ENCODE measurements around the gene RFTN2. TPM values are rescaled to one million over a fixed set of nuclear protein-coding genes. Genes with fewer than 3 reads are reported as not detected.
"Not testable (repeated sequence)": the region's sequence is repeated elsewhere in the genome, so short reads cannot be mapped to it uniquely, and the experiment has no call there.

Gene RFTN2
- total RNA-seq, 2 experiments from 2014 or later, result 0.08 to 0.88 TPM

DNA sequence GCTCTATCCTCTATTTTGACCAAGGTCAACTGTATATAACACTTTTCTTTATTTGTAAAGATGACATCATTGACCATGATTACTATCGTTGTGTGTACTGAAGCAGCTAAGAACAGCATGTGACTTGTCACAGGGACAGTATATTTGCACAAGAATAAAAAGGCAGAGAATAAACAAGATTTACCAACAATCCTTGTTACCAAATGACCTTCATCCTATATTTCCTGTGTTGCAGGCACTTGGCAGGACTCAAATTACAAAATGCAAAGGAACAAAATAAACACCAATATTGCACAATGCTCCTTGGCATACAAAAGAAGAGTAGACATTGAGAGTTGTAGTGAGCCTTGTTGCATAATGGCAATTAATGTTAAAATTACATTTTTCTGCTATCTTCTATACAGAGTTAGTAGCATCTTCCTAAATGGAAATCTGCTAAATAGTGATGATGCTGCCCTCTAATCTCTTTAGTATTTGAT lies 61.8 kb downstream of the RFTN2 start:
- DNase-seq (no peak), ATAC-seq (ENCODE audit: low read depth) (no peak)
- Mint-ChIP-seq H3K27ac (no peak overlapping the region), H3K36me3 (peaks cover 4% of the 10 kb centered on the region), H3K4me1 (peaks cover 2% of the 10 kb centered on the region), H3K27me3 (no peaks in the 10 kb centered on the region), H3K4me3 (no peak overlapping the region), H3K9me3 (peaks cover 4% of the 10 kb centered on the region)
- POLR2A ChIA-PET, result no interaction called here

DNA sequence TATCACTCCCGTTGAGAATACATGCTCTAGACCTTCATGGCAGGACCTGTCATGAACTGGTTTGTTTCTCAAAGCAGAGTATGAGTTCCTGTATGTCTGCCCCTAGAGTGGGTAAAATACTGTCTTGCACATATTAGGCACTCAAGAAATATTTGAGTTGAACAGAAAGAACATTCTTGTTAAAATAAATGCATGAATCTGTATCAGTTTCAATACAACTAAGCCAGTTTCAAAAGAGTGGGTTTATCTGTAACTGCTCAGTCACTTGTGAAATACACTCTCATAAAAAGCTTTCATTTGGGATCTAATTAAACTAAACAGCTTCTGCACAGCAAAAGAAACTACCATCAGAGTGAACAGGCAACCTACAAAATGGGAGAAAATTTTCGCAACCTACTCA lies 69.2 kb downstream of the RFTN2 start:
- POLR2A ChIA-PET, result no interaction called here
- H3K27ac Mint-ChIP-seq, result no peak overlapping the region

DNA sequence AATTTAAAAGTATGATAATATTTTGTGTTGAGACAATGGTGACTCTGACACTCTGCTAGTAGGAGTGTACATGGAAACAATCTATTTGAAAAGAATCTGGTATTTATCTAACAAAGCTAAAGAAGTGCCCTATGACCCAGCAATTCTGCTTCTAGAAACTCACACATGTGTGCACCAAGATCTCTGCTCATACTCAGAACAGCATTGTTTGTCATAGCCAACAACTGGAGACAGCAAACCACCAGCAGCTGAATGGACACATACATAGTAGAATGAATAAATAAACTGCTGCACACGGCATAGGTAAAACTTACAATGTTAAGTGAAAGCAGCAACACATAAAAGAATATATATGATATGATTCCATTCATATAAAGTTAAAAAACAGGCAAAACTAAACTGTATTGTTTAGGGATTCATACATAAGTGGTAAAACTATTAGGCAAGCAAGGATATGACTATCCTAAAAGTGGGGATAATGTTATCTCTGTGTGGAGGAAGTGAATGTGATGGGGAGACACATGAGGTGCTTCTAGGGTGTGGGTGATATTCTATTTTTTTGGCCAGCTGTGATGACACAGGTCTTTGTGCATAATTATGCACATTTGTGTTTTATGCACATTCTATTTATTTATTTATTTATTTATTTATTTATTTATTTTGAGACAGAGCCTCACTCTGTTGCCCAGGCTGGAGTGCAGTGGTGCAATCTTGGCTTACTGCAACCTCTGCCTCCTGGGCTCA lies 71.1 kb downstream of the RFTN2 start:
- POLR2A ChIA-PET, result no interaction called here
- Mint-ChIP-seq H3K9me3 (peaks cover 7% of the 10 kb centered on the region), H3K27ac (no peak overlapping the region), H3K27me3 (no peaks in the 10 kb centered on the region), H3K36me3 (peaks cover 2% of the 10 kb centered on the region), H3K4me1 (peaks cover 3% of the 10 kb centered on the region), H3K4me3 (no peak overlapping the region)
- no peak for ATAC-seq (ENCODE audit: low read depth)
- DNase-seq, result no peak

More for the DNA sequence above, 69.2 kb downstream of the RFTN2 start:
- peaks cover 4% of the 10 kb centered on the region for H3K36me3 Mint-ChIP-seq
- ATAC-seq (ENCODE audit: low read depth) (no peak), DNase-seq (no peak)
- H3K4me1 Mint-ChIP-seq, result no peaks in the 10 kb centered on the region
- peaks cover 7% of the 10 kb centered on the region for H3K9me3 Mint-ChIP-seq
- H3K27me3 Mint-ChIP-seq, result no peaks in the 10 kb centered on the region
- no peak overlapping the region for H3K4me3 Mint-ChIP-seq

DNA sequence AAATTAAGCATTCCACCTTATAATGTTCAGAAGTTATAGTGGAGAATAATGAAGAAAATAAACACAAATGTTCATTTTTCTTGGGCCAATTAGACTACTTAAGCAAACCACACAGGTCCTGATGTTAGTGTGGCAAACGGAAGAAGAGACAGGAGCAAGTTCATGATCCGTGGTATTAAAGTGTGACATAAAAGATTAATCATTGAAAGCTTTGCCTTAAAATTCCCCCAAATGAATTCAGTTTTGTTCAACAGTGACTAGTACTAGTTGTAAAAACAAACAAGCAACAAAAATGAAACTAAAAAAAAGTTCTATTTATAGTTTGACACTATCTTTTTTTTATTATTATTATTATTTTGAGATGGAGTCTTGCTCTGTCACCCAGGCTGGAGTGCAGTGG lies 73.7 kb downstream of the RFTN2 start:
- POLR2A ChIA-PET, result no interaction called here
- peaks cover 4% of the 10 kb centered on the region for H3K4me1 Mint-ChIP-seq
- H3K9me3 Mint-ChIP-seq, result no peaks in the 10 kb centered on the region
- H3K36me3 Mint-ChIP-seq, result no peaks in the 10 kb centered on the region
- DNase-seq (no peak), ATAC-seq (ENCODE audit: low read depth) (no peak)
- H3K4me3 Mint-ChIP-seq, result no peak overlapping the region
- H3K27me3 Mint-ChIP-seq, result peaks cover 3% of the 10 kb centered on the region
- no peak overlapping the region for H3K27ac Mint-ChIP-seq

DNA sequence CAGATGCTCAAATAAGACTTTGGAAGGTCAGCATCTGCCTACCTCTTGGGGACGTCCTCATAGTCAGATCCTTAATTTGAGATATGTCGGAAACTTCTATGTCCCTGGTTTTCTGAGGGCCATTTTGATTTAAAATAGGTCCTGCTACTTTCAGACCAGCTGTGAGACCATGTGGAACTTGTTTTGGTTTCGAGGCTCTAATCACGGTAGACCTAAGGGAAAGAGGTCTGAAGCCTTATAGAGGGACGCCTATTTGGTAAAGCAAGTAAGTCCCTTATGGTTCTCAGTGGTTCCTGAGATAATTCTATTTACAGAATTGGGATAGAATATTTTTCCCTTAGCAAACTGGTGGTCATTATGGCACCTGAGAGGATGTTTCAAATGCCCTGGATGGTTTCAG lies 75.1 kb downstream of the RFTN2 start:
- Mint-ChIP-seq H3K9me3 (no peaks in the 10 kb centered on the region), H3K4me1 (peaks cover 4% of the 10 kb centered on the region), H3K36me3 (no peaks in the 10 kb centered on the region), H3K4me3 (no peak overlapping the region), H3K27me3 (peaks cover 3% of the 10 kb centered on the region), H3K27ac (no peak overlapping the region)
- ATAC-seq (ENCODE audit: low read depth) (no peak), DNase-seq (no peak)
- POLR2A ChIA-PET, result no interaction called here

DNA sequence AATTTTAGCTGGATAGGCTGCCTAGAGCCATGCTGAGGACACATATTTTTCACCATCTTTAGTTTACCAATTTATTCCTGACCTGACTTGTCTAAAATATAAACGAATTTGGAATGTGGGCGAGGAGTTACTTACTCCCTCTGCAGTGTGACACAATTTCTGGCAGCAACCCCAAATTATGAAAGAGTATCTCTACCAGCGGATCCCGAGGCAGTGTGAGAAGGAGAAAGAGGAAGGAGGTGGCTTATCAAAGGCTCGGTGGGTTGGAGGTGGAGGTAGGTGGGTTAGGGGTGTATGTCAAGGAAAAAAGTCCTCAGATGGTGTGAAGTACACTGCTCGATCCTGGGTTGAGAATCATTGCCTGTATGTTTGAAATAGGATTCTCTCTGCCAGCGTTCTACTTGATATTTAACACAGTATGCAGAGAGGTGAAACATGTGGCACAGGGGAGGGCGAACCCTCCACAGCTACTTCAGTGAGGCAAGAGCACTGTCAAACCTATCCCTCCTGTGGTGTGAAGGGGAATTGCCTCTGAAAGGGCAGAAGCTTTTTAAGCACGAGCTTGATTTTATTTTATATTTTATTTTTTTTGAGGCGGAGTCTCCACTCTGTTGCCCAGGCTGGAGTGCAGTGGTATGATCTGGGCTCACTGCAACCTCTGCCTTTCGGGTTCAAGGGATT lies 76.0 kb downstream of the RFTN2 start:
- Mint-ChIP-seq H3K27ac (no peak overlapping the region), H3K4me3 (peak overlapping the region; percentile 23)
- POLR2A ChIA-PET, result no interaction called here

DNA sequence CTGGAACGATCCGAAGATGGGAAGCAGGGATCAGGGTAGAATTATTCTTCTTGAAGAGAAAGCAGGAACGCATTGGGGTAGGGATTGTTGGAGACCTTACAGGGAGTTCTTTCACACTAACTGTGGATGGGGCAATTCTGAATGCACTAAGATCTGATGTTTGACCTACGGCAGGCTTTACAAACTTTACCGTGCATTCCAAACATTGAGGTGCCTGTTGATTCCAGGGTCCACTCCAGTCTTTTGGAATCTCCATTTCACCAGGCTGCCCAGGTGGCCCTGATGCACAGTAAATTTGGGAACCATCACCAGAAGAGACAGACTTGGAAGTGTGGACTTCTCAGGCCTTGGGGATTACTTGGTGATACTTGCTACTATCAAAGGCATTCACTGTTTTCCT lies 76.9 kb downstream of the RFTN2 start:
- peaks cover 8% of the 10 kb centered on the region for H3K27me3 Mint-ChIP-seq
- peaks cover 4% of the 10 kb centered on the region for H3K4me1 Mint-ChIP-seq
- no peak overlapping the region for H3K27ac Mint-ChIP-seq
- no peak for DNase-seq
- H3K36me3 Mint-ChIP-seq, result no peaks in the 10 kb centered on the region
- no peaks in the 10 kb centered on the region for H3K9me3 Mint-ChIP-seq
- POLR2A ChIA-PET, result no interaction called here
- no peak overlapping the region for H3K4me3 Mint-ChIP-seq
- no peak for ATAC-seq (ENCODE audit: low read depth)

More for the DNA sequence above, 76.0 kb downstream of the RFTN2 start:
- DNase-seq, result no peak
- Mint-ChIP-seq H3K36me3 (no peaks in the 10 kb centered on the region), H3K9me3 (no peaks in the 10 kb centered on the region), H3K4me1 (peaks cover 4% of the 10 kb centered on the region), H3K27me3 (peaks cover 8% of the 10 kb centered on the region)
- ATAC-seq (ENCODE audit: low read depth), result peak; percentile 89

DNA sequence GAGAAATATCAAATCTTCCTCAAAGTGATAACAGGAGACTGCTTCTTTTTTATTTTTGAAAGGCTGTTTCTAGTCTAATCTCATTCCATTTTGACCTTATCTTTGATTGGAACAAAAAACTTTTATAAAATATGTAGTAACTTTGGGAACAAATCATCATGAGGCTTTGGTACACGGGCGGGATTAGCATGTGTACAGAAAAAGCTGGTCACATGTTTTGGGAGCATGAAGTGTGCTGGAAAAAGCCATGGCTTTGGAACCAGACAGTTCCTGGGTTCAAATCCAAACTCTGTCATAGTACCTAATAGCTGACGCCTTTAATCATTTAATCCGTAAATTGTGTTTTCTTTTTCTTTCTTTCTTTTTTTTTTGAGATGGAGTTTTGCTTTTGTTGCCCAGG lies 78.2 kb downstream of the RFTN2 start:
- Mint-ChIP-seq H3K4me1 (peaks cover 4% of the 10 kb centered on the region), H3K9me3 (no peaks in the 10 kb centered on the region), H3K4me3 (no peak overlapping the region), H3K27ac (no peak overlapping the region), H3K27me3 (peaks cover 8% of the 10 kb centered on the region), H3K36me3 (no peaks in the 10 kb centered on the region)
- DNase-seq (no peak), ATAC-seq (ENCODE audit: low read depth) (no peak)
- POLR2A ChIA-PET, result no interaction called here

DNA sequence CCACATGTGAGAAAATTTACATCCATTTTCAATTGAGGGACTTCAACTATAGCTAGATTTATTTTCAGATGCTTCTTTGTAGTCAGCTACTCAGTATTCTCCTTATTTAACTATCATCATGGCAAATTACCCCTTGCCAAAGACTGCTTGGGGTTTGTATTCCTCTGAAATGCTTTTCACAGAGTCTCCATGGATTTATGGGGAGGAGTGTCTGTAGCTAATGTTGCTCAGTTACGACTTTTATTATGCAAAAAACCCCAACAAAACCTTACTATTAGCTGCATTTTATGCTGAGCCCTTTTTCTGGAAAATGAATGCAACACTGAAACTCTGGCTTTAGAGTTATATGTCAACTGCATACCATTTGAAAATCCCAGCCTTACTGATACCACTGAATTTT lies 78.6 kb downstream of the RFTN2 start:
- Mint-ChIP-seq H3K4me1 (peaks cover 4% of the 10 kb centered on the region), H3K36me3 (no peaks in the 10 kb centered on the region), H3K9me3 (no peaks in the 10 kb centered on the region), H3K27me3 (peaks cover 8% of the 10 kb centered on the region), H3K4me3 (no peak overlapping the region), H3K27ac (no peak overlapping the region)
- DNase-seq (no peak), ATAC-seq (ENCODE audit: low read depth) (no peak)
- POLR2A ChIA-PET, result no interaction called here

DNA sequence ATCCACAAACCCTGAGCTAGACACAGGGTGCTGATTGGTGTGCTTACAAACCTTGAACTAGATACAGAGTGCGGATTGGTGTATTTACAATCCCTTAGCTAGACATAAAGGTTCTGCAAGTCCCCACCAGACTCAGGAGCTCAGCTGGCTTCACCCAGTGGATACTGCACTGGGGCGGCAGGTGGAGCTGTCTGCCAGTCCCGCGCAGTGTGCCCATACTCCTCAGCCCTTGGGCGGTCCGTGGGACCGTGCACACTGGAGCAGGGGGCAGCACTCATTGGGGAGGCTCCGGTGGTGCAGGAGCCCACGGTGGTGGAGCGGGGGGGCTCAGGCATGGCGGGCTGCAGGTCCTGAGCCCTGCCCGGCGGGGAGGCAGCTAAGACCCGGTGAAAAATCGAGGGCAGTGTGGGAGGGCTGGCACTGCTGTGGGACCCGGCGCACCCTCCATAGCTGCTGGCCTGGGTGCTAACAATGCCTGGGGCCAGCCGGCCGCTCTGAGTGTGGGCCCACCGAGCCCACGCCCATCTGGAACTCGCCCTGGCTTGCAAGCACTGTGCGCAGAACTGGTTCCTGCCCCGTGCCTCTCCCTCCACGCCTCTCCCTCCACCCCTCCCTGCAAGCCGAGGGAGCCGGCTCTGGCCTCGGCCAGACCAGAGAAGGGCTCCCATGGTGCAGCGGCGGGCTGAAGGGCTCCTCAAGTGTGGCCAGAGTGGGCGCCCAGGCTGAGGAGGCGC lies 83.9 kb downstream of the RFTN2 start:
- H3K9me3 Mint-ChIP-seq, result no peaks in the 10 kb centered on the region
- H3K27ac Mint-ChIP-seq, result no peak overlapping the region
- DNase-seq, result no peak
- H3K4me1 Mint-ChIP-seq, result no peaks in the 10 kb centered on the region
- H3K4me3 Mint-ChIP-seq, result no peak overlapping the region
- POLR2A ChIA-PET, result no interaction called here
- peaks cover 5% of the 10 kb centered on the region for H3K27me3 Mint-ChIP-seq
- no peaks in the 10 kb centered on the region for H3K36me3 Mint-ChIP-seq
- no peak for ATAC-seq (ENCODE audit: low read depth)

DNA sequence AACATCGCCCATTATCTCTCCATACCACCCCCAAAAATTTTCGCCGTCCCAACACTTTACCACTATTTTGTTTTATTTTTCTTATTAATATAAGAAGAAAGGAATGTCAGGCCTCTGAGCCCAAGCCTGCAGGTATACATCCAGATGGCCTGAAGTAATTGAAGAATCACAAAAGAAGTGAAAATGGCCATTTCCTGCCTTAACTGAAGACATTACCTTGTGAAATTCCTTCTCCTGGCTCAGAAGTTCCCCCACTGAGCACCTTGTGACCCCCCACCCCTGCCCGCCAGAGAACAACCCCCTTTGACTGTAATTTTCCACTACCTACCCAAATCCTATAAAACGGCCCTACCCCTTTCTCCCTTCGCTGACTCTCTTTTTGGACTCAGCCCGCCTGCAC lies 88.1 kb downstream of the RFTN2 start:
- H3K9me3 Mint-ChIP-seq; H3K27ac Mint-ChIP-seq; H3K4me1 Mint-ChIP-seq; DNase-seq; ATAC-seq (ENCODE audit: low read depth); H3K36me3 Mint-ChIP-seq; H3K4me3 Mint-ChIP-seq; H3K27me3 Mint-ChIP-seq; POLR2A ChIA-PET: not testable (repeated sequence)

DNA sequence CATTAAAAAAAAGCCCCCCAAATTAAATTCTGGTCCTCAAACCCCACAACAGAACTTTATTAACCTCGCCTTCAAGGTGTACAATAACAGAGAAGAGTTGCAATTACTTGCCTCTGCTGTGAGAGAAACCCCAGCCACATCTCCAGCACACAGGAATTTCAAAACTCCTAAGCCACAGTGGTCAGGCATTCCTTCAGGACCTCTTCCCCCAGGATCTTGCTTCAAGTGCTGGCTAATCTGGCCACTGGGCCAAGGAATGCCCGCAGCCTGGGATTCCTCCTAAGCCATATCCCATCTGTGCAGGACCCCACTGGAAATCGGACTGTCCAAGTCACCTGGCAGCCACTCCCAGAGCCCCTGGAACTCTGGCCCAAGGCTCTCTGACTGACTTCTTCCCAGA lies 95.2 kb downstream of the RFTN2 start:
- ATAC-seq (ENCODE audit: low read depth); H3K9me3 Mint-ChIP-seq; H3K27ac Mint-ChIP-seq; POLR2A ChIA-PET; H3K27me3 Mint-ChIP-seq; DNase-seq; H3K4me1 Mint-ChIP-seq; H3K4me3 Mint-ChIP-seq; H3K36me3 Mint-ChIP-seq: not testable (repeated sequence)

DNA sequence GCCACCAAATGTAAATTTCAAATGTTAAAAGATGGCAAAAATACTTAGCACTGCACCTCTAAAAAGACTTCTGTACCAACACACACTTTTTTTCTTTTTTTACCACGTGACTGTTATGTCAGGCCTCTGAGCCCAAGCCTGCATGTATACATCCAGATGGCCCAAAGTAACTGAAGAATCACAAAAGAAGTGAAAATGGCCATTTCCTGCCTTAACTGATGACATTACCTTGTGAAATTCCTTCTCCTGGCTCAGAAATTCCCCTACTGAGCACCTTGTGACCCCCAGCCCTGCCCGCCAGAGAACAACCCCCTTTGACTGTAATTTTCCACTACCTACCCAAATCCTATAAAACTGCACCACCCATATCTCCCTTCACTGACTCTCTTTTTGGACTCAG lies 97.1 kb downstream of the RFTN2 start:
- H3K27ac Mint-ChIP-seq; DNase-seq; H3K4me1 Mint-ChIP-seq; H3K9me3 Mint-ChIP-seq; H3K4me3 Mint-ChIP-seq; H3K27me3 Mint-ChIP-seq; ATAC-seq (ENCODE audit: low read depth); POLR2A ChIA-PET: not testable (repeated sequence)
- H3K36me3 Mint-ChIP-seq, result peaks cover 11% of the 10 kb centered on the region

DNA sequence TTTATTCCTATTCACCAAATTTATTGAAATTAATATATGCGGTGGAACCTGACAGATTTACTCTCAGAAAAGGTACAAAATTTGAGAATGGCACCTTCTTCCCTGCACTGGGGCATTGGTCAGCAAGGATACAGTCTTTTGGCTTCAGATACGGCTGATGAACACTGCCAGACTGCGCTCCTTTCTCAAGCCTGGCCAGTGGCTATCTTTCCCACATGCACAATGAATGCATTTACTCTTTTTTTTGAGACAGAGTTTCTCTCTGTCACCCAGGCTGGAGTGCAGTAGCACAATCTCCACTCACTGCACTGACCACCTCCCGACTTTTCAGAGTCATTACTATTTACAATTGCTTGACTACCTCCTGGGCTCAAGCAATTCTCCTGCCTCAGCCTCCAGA lies 97.9 kb downstream of the RFTN2 start:
- peaks cover 19% of the 10 kb centered on the region for H3K36me3 Mint-ChIP-seq
- H3K9me3 Mint-ChIP-seq, result peaks cover 9% of the 10 kb centered on the region
- DNase-seq (no peak), ATAC-seq (ENCODE audit: low read depth) (no peak)
- no peak overlapping the region for H3K27ac Mint-ChIP-seq
- H3K27me3 Mint-ChIP-seq, result no peaks in the 10 kb centered on the region
- POLR2A ChIA-PET, result no interaction called here
- no peak overlapping the region for H3K4me3 Mint-ChIP-seq
- no peaks in the 10 kb centered on the region for H3K4me1 Mint-ChIP-seq
